GM19328 (cell line): Measurements from ENCODE around the gene LRP11.

Source experiments
- ATAC-seq: cut with Tn5 transposase; IDR thresholded peaks from one replicate; pipeline ENCODE4 v1.9.1; 2021; ENCODE audit warnings: mild to moderate bottlenecking, moderate library complexity; ENCODE audit not compliant: unreplicated experiment

The LRP11 gene

DNA sequence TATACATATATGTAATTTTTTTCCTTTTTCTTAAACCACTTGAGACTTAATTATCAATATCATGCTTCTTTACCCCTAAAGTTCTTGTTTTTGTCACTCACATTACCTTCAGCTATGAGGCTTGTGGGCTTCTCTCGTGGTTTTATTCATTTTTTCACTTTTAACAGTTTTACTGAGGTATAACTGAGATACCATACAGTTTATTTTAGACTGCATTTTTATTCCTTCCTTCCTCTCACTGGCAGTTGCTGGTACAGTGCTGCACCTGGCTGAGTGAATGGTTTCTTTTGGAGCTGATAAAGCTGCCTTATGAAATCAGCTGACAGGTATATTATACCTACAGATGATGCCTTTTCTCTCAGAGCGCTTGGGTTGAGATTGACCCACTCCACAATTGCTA, 54.4 kb downstream of the LRP11 start:
- no peak for ATAC-seq

- no peak for ATAC-seq
These were observed 58.0 kb downstream of the LRP11 start for GRCh38 chr6:149806127-149806526.

GRCh38 chr6:149783551-149783950, 80.6 kb downstream of the LRP11 start:
- no peak for ATAC-seq

- ATAC-seq, result no peak
These were observed 81.8 kb downstream of the LRP11 start for GRCh38 chr6:149782337-149782736.

GRCh38 chr6:149781715-149782114, 82.4 kb downstream of the LRP11 start:
- ATAC-seq, result no peak

GRCh38 chr6:149779644-149779963, 84.6 kb downstream of the LRP11 start:
- ATAC-seq, result no peak

- no peak for ATAC-seq
These were observed 86.5 kb downstream of the LRP11 start for GRCh38 chr6:149777624-149778023.

GRCh38 chr6:149771925-149772324, 92.2 kb downstream of the LRP11 start:
- ATAC-seq, result no peak

DNA sequence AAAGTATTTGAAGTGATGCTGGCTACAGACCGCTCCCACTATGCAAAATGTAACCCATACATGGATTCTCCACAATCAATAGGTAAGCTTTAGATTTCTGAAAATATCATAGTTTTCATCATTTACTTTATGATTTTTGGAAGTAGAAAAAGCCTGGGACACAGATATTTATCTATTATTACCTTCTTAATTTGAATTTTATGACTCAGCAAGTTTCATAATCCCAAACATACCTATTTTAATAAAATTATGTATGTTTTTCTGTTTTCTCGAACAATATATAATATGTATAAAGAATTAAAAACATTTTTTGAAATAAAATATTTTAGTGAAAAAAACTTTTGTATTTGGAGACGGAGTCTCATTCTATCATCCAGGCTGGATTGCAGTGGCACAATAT, 93.0 kb downstream of the LRP11 start:
- ATAC-seq, result no peak

DNA sequence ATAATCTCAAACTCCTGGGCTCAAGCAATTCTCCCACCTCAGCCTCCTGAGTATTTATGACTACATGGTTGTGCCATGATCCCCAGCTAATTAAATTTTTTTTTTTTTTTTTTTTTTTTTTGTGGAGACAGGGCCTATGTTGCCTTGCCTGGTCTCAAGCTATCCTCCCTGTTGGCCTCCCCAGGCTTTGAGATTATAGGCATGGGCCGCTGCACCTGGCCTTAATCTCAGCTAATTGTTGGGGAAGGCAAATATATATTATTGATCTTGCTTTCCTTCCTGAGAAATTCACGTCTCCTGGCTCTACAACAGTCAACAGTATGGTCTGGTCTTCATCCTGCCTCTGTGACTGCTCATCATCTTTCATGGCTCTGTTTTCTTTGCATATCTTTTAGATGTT, 94.5 kb downstream of the LRP11 start:
- ATAC-seq, result no peak
